ENCODE measurements around the gene RBM4.

GRCh38 chr11:66677599-66678375, 39.3 kb downstream of the RBM4 start, which contains the start of gene RBM4B:
- no peak for TF ChIP-seq ZNF614 (CRISPR knock-in tag; IDR thresholded peaks at IDR 0.05; ENCODE audit: borderline replicate concordance)
- TF ChIP-seq POLR2A (IDR thresholded peaks at IDR 0.05; ENCODE audit: insufficient read depth in 1 of 2, low read depth in 2 of 2, low read length in 2 of 2) = peak; percentile 80 to 95
- TF ChIP-seq MAFK (conservative IDR thresholded peaks at IDR 0.05 in 1 of 2, IDR thresholded peaks at IDR 0.05 in 1 of 2; ENCODE audit: low read length in 2 of 2) = no peak
- no peak for TF ChIP-seq CCAR2 (optimal IDR thresholded peaks at IDR 0.05; ENCODE audit: low read depth, low read length)

Measured in HepG2 (cell line).